Cardiac muscle cell (in vitro differentiated cells and primary cell): ENCODE measurements around the gene TNFSF12. TPM values are rescaled to one million over a fixed set of nuclear protein-coding genes. Genes with fewer than 3 reads are reported as not detected.
A peak's percentile ranks its signal among the peaks of the same experiment; 100 is the strongest.

Source experiments
- DNase-seq, 2 donors: peaks; one replicate each; pipeline versions ENCODE4 v3.0.0 to v3.0.0-alpha.2; 2010 to 2017; ENCODE audit warnings: low read depth in 1 of 2, low spot score in 1 of 2
- H3K27ac ChIP-seq: fragments of 200-600 bp; sonication (generic); 2 replicates; pipeline ENCODE4 v1.5.1; 2016
- H3K27me3 ChIP-seq: fragments of 200-600 bp; sonication (generic); 2 replicates; pipeline ENCODE4 v1.6.0; 2016; ENCODE audit warnings: control low read depth
- H3K36me3 ChIP-seq: fragments of 200-600 bp; sonication (generic); 2 replicates; pipeline ENCODE4 v1.5.1; 2016; ENCODE audit warnings: control low read depth
- H3K4me1 ChIP-seq: fragments of 200-600 bp; sonication (generic); 2 replicates; pipeline ENCODE4 v1.8.1; 2017; ENCODE audit warnings: low read depth, mild to moderate bottlenecking, mixed run types
- H3K4me3 ChIP-seq: fragments of 200-600 bp; sonication (generic); 2 replicates; pipeline ENCODE4 v1.5.1; 2016; ENCODE audit warnings: mild to moderate bottlenecking
- H3K9me3 ChIP-seq: fragments of 200-600 bp; sonication (generic); 2 replicates; pipeline ENCODE4 v1.5.1; 2017; ENCODE audit warnings: low read depth, mild to moderate bottlenecking, control low read depth
- polyA plus RNA-seq: library from polyadenylated mRNA; unstranded; fragments of >200 nt; fragmentation: Nextera tagmentation; extraction: Ambion mirVana; gene quantifications from 2 replicates; pipeline ENCODE4 v1.2.1, GENCODE V29; 2016
- total RNA-seq: library from RNA; depleted of rRNA; stranded (reverse); fragments of >200 nt; gene quantifications from 2 replicates; pipeline ENCODE4 v1.2.3, GENCODE V29; 2016
- TF ChIP-seq, protein P1 (sequence below): IDR thresholded peaks from 2 replicates; pipeline ENCODE4 v1.5.1; 2012; ENCODE audit warnings: low read depth, mild to moderate bottlenecking, low read length

The TNFSF12 gene
- total and polyA plus RNA-seq, 2 experiments from 2014 or later: 3.2 to 11.7 TPM

DNA sequence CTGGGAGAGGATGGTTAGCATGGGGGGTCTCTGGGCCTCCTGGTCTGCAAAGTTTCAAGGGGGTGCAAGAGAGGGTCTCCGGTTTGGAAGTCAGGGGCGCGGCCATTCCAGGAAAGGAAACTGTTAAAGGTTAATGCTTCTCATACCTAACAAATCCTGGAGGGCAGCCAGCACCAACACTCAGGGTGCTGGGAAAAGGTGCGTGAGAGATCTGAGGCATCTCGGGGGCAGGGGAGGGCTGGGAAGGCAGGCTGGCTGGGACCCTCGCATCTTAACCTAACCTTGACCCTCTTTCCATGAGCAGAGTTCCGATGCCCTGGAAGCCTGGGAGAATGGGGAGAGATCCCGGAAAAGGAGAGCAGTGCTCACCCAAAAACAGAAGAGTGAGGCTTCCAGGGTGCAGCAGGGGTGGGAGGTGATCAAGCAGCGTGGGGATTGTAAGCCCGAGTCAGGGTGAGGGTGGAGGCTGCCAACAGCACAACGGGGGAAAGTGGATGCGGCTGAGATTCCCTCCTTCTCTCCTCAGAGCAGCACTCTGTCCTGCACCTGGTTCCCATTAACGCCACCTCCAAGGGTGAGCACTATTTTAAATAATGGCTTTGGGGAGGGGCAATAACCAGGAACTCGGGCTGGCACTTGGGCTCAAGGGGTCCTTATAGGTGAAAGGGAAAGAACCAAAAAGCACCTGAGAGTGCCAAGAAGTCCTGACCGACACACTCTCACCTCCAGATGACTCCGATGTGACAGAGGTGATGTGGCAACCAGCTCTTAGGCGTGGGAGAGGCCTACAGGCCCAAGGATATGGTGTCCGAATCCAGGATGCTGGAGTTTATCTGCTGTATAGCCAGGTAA, 10.7 kb downstream of the TNFSF12 start:
- Histone ChIP-seq H3K27me3 (no peaks in the 10 kb centered on the region), H3K4me3 (no peak overlapping the region), H3K27ac (peak overlapping the region; percentile 82), H3K4me1 (peaks cover 20% of the 10 kb centered on the region), H3K9me3 (no peaks in the 10 kb centered on the region), H3K36me3 (peaks cover 12% of the 10 kb centered on the region)
- TF ChIP-seq, protein P1, sequence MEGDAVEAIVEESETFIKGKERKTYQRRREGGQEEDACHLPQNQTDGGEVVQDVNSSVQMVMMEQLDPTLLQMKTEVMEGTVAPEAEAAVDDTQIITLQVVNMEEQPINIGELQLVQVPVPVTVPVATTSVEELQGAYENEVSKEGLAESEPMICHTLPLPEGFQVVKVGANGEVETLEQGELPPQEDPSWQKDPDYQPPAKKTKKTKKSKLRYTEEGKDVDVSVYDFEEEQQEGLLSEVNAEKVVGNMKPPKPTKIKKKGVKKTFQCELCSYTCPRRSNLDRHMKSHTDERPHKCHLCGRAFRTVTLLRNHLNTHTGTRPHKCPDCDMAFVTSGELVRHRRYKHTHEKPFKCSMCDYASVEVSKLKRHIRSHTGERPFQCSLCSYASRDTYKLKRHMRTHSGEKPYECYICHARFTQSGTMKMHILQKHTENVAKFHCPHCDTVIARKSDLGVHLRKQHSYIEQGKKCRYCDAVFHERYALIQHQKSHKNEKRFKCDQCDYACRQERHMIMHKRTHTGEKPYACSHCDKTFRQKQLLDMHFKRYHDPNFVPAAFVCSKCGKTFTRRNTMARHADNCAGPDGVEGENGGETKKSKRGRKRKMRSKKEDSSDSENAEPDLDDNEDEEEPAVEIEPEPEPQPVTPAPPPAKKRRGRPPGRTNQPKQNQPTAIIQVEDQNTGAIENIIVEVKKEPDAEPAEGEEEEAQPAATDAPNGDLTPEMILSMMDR: no peak
- no peak for DNase-seq

DNA sequence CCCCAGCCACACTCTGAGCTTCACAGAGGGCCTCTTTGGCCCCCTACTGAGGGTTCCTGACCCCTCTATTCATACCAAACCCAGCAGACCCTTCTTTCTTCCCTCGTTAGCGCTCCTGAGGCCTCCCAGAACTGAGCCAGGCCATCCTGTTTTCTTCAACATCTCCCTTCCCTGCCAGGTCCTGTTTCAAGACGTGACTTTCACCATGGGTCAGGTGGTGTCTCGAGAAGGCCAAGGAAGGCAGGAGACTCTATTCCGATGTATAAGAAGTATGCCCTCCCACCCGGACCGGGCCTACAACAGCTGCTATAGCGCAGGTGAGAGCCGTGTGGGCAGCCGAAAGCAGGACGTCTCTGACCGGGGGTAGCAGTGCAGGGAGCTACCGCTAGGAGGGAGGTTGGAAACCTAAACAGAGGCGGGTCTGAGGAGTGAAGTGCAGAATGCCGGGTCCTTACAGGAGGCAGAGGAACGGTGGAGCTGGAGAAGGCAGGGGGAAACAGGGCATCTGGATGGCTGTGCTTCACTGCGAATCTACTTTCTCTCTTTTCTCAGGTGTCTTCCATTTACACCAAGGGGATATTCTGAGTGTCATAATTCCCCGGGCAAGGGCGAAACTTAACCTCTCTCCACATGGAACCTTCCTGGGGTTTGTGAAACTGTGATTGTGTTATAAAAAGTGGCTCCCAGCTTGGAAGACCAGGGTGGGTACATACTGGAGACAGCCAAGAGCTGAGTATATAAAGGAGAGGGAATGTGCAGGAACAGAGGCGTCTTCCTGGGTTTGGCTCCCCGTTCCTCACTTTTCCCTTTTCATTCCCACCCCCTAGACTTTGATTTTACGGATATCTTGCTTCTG, 11.5 kb downstream of the TNFSF12 start:
- H3K4me1 ChIP-seq: peaks cover 20% of the 10 kb centered on the region
- H3K36me3 ChIP-seq: peaks cover 20% of the 10 kb centered on the region
- TF ChIP-seq, protein P1: peak; percentile 76
- peak overlapping the region; percentile 61 for H3K4me3 ChIP-seq
- no peaks in the 10 kb centered on the region for H3K27me3 ChIP-seq
- H3K27ac ChIP-seq: peak overlapping the region; percentile 82
- H3K9me3 ChIP-seq: no peaks in the 10 kb centered on the region
- DNase-seq: peak; percentile 68 to 85

DNA sequence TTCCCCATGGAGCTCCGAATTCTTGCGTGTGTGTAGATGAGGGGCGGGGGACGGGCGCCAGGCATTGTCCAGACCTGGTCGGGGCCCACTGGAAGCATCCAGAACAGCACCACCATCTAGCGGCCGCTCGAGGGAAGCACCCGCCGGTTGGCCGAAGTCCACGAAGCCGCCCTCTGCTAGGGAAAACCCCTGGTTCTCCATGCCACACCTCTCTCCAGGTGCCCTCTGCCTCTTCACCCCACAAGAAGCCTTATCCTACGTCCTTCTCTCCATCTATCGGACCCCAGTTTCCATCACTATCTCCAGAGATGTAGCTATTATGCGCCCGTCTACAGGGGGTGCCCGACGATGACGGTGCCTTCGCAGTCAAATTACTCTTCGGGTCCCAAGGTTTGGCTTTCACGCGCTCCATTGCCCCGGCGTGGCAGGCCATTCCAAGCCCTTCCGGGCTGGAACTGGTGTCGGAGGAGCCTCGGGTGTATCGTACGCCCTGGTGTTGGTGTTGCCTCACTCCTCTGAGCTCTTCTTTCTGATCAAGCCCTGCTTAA, 12.2 kb downstream of the TNFSF12 start:
- TF ChIP-seq, protein P1: peak; percentile 69
- Histone ChIP-seq H3K27me3 (no peaks in the 10 kb centered on the region), H3K36me3 (peaks cover 20% of the 10 kb centered on the region), H3K4me3 (peak overlapping the region; percentile 61), H3K27ac (peak overlapping the region; percentile 82), H3K4me1 (peaks cover 20% of the 10 kb centered on the region), H3K9me3 (no peaks in the 10 kb centered on the region)
- DNase-seq: peak; percentile 89 to 94

DNA sequence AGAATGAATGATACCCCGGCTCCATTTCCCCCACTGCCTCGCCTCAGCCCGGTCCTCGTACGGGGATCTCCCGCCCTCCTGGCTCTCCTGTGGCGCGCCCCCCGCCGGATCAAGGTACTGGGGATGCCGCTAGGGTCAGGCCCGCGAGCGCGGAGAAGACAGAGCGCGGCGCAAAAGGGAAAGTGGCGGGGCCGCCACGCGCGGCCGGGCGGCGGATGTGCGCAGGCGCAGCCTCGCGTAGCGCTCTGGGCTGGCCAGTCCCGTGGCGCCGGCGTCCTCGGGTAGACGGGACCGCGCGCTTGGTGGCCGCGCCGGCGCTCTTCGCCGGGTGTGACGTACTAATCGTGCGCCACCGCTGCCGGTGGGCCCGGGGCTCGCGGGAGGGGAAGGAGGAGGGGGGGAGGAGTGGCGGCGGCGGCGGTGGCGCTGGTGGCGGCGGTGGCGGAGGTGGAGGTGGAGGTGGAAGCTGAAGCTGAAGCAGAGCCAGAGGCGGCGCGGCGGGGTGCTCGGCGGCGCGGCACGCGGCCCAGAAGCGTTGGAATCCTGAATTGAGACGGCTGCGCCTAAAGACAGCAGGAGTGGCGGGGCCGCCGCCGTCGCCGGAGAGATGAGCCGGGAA, 12.8 kb downstream of the TNFSF12 start, which contains the start of gene SENP3:
SENP3 (plus strand) TSS at position 331 of the 619 bp plus-strand sequence. CDS start 1,158 bp downstream, outside the sequence.
- DNase-seq: peak; percentile 94 to 96
- Histone ChIP-seq H3K36me3 (peaks cover 20% of the 10 kb centered on the region), H3K4me1 (peaks cover 20% of the 10 kb centered on the region), H3K27me3 (no peaks in the 10 kb centered on the region), H3K4me3 (peak within 1 kb of the TSS; percentile 61), H3K9me3 (no peaks in the 10 kb centered on the region), H3K27ac (peak within 1 kb of the TSS; percentile 82)
- TF ChIP-seq, protein P1: no peak

DNA sequence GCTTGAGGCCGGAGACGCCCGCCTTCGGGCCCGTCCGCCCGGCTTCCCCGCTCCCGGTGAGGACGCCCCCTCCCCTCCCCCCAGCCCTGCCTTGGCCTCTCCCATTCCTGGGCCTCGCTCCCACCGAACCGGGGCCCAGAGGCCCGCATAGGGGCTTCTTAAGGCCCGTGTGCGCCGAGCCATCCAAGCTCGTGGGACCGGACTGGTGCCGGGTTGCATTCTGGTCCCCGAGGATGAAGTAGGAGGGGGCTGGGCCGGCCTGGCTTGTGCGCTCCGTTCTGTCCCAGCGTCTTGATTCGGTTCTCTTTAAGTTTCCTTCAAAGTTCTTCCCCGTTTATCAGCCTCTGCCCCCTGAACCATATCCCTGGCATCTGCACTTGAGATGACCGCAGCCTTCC, 13.3 kb downstream of the TNFSF12 start:
- H3K9me3 ChIP-seq: no peaks in the 10 kb centered on the region
- peak in 1 of 2 donors; percentile 35 for DNase-seq
- TF ChIP-seq, protein P1: no peak
- H3K4me1 ChIP-seq: peaks cover 20% of the 10 kb centered on the region
- peaks cover 25% of the 10 kb centered on the region for H3K36me3 ChIP-seq
- H3K4me3 ChIP-seq: peak overlapping the region; percentile 61
- H3K27ac ChIP-seq: peak overlapping the region; percentile 80
- H3K27me3 ChIP-seq: no peaks in the 10 kb centered on the region
